Measurements from ENCODE around the gene RNF208.

The RNF208 gene

GRCh38 chr9:137226338-137227053 is 4.5 kb upstream of the RNF208 start:
- no peak for DNase-seq

DNA sequence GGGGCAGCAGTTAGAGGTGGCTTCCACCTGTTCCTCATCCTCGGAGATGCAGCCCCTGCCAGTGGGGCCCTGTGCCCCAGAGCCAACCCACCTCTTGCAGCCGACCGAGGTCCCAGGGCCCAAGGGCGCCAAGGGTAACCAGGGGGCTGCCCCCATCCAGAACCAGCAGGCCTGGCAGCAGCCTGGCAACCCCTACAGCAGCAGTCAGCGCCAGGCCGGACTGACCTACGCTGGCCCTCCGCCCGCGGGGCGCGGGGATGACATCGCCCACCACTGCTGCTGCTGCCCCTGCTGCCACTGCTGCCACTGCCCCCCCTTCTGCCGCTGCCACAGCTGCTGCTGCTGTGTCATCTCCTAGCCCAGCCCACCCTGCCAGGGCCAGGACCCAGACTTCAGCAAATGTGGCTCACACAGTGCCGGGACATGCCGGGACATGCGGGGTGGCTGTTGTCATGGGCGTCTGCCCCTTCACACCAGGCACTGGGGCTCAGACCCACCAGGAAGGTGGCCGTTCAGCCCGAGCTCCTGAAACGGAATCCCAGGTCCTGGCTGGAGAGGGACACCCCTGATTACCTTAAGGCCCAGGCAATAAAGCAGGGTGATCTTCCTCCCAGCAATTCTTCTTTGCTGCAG is 3.8 kb upstream of the RNF208 start:
- DNase-seq = no peak

- DNase-seq = no peak
Measured at GRCh38 chr9:137224830-137225694, 3.0 kb upstream of the RNF208 start, which contains the start of gene CYSRT1. Gene CYSRT1, plus strand, starts transcription at chr9:137225174. Its CDS starts 448 bp downstream, at chr9:137225622.

DNA sequence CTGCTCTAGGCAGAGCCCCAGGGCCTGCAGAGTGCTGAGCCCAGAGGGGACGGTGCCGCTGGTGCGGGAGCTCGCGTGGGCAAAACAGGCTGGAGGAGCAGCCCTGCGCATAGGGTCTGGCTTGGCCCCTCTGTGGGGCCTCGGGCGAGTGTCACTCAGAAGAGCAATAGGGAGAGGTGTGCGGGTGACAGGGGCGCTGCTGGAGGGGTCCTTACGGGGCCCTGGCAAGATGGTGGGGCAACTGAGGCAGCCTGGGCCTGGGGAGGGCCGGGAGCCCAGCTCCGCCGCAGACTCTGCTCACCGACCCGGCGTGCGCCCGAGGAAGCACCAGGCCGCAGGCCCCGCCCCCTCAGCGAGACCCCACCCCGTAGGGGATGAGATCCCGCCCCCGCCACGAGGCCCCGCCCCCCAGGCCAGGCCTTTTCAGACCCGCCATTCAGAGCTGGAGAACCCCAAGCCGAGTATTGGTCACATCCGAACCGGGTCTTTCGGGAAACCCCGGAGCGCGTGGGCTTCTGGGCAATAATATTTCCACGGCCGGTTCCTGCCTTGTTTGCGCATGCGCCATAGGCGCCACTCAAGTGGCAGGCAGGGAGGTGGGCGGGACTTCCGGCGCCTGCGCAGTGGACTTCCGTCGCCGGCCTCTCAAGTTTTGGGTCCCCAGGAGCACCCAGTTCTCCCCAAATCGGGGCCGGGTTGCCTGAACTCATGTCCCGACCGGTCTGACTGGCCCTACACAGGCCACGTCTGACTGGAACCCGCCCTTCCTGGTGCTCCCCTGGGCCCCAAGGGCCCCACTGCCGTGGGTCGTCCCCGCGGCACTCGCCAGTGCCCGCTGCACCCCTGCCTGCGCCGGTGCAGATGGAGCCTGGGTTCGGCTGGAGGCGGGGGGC is 1.3 kb upstream of the RNF208 start:
- DNase-seq = peak; percentile 98

- no peak for DNase-seq
Measured at GRCh38 chr9:137221506-137222111, 431 bp downstream of the RNF208 start.

GRCh38 chr9:137221095-137221505 is 940 bp downstream of the RNF208 start:
- DNase-seq = no peak

GRCh38 chr9:137220317-137221094 is 1.5 kb downstream of the RNF208 start:
- no peak for DNase-seq

DNA sequence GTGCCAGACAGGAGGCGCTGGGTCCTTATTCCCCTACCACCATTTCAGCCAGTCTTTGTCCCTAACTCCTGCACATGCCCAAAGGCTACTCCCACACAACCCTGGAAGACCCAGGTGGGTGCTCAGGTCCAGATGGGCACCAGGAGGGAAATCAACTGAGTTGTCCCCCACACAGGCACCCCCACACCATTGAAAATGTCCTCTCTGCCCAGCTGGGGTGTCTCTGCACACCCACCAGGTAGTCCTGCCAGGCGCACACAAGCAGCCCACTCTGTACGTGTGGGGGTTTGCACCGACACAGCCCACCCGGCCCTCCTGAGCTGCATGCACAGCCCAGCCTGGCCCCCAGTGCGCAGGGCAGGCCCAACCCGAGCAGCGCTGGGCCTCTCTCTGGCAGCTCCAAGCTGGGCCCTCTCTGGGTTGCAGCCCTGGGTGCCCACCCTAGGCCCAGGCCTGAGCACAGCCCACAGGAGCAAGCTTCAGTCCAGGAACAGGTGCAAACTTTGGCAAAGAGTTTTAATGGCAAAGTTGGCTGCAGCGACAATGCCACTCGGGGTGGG is 2.2 kb downstream of the RNF208 start:
- no peak for DNase-seq

GRCh38 chr9:137218754-137219271 is 3.2 kb downstream of the RNF208 start:
- no peak for DNase-seq

- no peak for DNase-seq
Measured at GRCh38 chr9:137218212-137218753, 3.8 kb downstream of the RNF208 start.

DNA sequence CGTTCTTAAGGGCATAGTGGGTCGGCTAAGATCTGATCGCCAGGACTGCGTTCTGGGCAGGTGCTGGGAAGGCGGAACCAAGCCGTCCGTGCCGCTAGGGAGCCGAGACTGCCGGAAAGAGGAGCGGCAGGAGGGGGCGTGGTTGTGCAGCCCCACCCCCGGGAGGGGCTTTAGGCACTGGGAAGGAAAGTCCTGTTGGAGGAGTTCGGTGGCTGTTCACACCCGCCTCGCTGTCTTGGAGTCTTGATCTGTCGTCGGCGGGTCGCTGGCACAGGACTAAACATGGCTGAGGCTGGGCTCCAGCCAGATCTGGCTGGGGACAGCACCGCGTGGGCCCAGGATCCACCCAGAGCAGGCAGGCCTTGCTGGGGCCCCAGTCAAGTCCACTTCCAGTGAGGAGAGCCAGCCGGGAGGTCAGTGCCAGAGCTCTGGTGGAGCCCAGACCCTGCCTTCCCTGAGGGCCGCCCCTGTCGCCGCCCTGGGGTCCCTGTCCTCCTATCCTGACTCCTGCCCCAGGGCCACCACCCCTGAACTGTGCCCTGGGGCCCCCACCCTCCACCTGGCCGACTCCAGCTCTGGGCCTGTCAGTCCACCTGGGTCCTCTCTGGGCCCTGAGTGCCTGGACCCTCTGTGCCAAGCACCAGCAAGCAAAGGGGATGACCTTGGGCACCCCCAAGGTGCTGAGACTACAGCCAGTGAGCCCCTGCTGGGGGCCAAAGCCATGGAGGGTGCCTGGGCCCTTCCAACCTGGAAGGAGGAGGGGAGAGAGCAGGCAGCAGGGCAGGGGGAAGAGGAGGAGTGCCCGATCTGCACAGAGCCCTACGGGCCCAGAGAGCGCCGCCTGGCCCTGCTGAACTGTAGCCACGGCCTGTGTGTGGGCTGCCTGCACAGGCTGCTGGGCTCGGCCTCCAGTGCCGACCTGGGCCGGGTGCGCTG is 4.5 kb downstream of the RNF208 start:
- no peak for DNase-seq

DNA sequence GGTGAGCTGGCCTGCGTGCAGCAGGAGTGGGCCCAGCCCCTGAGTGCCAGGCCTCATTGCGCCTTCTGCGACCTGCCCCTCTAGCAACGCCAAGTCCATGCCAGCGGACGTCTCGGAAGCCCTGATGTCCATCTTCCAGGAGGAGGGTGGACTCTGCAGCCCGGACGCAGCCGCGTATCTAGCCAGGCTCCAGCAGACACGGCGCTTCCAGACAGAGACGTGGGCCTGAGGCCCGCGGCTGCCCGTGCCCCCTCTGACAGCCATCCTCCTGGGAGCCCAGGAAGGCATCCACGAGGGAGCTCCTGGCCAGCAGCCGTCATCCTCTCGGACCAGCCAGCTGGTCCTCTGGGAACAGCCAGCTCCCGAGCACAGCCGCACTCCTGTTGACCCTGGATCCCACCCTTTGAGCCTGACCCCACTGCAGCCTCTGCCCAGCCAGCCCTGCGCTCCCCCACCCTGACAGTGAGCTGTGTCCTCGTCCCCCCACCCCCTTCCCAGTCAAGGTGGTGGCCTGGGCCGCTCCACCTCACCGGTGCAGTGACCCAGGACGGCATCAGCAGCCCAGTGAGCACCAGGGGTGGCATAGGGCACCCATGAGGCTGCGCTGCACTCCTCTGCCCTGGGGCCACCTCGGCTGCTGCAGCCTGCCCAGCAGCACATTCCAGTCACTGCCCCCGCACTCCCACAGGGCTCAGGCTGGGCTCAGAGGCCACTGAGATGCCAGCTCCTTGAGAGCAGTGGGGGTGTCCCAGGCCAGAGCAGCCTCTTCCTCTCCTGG is 5.7 kb downstream of the RNF208 start:
- no peak for DNase-seq

- no peak for DNase-seq
Measured at GRCh38 chr9:137215196-137215986, 6.6 kb downstream of the RNF208 start.

GRCh38 chr9:137214620-137215019 is 7.4 kb downstream of the RNF208 start:
- no peak for DNase-seq

DNA sequence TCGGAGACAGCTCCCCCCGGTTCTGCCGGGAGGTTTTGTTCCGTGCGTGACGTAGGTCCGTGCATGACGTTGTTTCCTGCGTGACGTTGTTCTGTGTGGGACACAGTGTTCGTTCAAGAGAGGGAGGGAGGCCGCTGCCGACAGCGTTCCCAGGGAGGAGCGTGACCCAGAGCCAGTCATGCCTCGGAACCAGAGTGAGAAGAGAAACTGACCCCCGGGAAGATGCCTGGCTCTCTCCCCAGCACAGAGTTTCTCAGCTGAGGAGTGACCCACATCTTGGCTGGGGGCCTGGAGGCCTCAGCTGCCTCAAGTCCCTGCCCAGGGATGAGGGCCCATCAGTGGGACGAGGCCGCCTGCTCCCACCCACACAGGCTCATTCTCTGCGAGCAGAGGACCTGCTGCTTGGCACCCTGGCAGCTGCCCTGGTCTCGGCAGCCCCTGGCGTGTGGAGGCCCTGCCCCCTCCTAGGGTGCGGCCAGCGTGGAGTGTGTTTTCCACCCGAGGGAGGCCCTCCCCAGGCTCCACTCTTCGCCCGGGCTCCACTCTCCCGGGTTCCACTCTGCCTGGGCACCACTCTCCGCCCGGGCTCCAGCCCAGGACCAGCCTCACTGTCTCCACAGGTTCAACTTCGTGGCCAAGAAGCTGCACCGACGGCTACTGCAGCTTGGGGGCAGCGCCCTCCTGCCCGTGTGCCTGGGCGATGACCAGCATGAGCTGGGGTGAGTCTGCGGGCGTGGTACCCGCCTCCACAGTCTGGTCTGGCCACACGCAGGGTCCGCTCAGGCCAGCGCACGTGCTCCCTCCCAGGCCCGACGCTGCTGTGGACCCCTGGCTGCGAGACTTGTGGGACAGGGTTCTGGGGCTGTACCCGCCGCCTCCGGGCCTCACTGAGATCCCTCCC is 8.6 kb downstream of the RNF208 start:
- DNase-seq = no peak

DNA sequence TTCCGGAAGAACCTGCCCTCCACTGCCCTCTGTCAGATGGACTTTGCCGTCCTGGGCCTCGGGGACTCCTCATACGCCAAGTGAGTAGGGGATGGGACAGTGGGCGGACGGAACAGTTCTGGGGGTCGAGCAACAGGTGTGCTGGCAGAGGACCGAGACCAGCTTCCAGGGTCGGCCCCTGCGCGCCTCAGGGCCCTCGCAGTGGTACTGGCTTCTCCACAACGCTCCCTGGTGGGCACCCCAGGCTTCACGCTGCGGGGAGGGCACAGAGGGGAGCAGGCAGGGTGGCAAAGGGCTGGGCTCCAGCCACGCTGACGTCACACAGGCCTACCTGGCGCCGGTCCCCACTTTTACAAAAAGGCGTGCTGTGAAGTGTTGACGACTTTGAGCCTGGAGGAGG is 9.5 kb downstream of the RNF208 start:
- DNase-seq = no peak

All from femur (tissue), 1 donor.